Dendritic cell treated with granulocyte-macrophage colony-stimulating factor and Interleukin-4, amounts not matched to agents 40 ng/mL and 50 ng/mL, for 4 days (primary cell): Measurements from ENCODE around the gene SLU7.

Source experiments
- H3K27ac Mint-ChIP-seq: one replicate; pipeline ENCODE4 v1.8.0; 2022; ENCODE audit warnings: mild to moderate bottlenecking, mixed read lengths
- H3K27me3 Mint-ChIP-seq: one replicate; pipeline ENCODE4 v1.8.0; 2022; ENCODE audit warnings: mild to moderate bottlenecking, mixed read lengths
- H3K36me3 Mint-ChIP-seq: one replicate; pipeline ENCODE4 v1.8.0; 2022; ENCODE audit warnings: low read depth, mixed read lengths
- H3K4me1 Mint-ChIP-seq: one replicate; pipeline ENCODE4 v1.8.0; 2022; ENCODE audit warnings: low read depth, mixed read lengths
- H3K4me3 Mint-ChIP-seq: one replicate; pipeline ENCODE4 v1.8.0; 2022; ENCODE audit warnings: mild to moderate bottlenecking, moderate library complexity, mixed read lengths
- H3K9me3 Mint-ChIP-seq: one replicate; pipeline ENCODE4 v1.8.0; 2022; ENCODE audit warnings: mixed read lengths
- intact Hi-C: fragments of 100-400 bp; cut with micrococcal nuclease; formaldehyde crosslinking; loops from one replicate; pipeline ENCODE4 v1.15.0; 2022

The SLU7 gene

DNA sequence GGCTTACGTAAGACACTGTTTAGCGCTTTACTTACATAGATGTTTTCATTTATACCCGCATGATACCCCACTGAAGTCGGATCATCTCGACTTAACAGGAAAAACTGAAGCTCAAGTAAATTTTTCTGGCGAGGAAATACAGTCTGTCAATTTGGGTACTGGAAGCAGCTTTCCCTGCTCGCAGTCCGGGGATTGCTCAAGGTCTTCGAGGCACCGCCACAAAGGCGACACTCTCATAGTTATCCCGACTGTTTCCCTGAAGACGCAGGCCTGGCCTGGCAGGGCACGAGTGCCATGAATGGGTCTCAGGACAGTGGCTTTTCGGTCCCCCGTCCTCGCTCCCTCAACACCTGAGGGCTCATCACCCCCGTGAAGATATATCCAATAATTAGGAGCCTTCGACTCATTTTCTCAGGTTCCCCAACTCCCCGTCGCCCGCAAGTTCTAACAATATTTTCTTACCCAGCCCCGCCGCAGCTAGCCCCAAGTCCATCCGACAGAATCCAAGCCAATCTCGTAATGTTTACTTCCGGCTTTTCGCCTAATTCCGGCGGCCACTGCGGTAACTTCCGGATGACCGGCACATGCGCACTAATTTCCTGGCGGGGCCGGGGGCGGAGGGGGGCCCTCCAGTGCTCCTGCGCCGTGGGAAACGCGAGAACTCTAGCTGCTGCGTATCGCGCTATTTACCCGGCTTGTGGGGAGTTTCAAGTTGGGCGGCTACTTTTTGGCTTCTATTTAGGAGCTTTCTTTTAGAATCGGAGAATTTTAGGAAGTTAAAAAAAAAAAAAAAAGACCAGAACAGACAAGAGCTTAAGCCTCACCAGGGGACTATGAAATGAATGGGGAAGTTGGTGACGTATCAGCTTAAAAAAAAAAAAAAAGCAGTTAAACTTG lies at the start of gene SLU7:
Gene SLU7, minus strand, starts transcription at position 521 of the 897 bp plus-strand sequence. CDS start 3,787 bp downstream, outside the sequence.
- Mint-ChIP-seq H3K4me3 (peak within 1 kb of the TSS; percentile 99), H3K27me3 (no peaks in the 10 kb centered on the region), H3K4me1 (peaks cover 51% of the 10 kb centered on the region), H3K36me3 (peaks cover 46% of the 10 kb centered on the region), H3K9me3 (no peaks in the 10 kb centered on the region), H3K27ac (peak within 1 kb of the TSS; percentile 96)
- intact Hi-C loops, result loop anchor here (2.0 kb wide), 1 partner anchor 18 kb away; the partner anchor contains the start of gene FAM200C

DNA sequence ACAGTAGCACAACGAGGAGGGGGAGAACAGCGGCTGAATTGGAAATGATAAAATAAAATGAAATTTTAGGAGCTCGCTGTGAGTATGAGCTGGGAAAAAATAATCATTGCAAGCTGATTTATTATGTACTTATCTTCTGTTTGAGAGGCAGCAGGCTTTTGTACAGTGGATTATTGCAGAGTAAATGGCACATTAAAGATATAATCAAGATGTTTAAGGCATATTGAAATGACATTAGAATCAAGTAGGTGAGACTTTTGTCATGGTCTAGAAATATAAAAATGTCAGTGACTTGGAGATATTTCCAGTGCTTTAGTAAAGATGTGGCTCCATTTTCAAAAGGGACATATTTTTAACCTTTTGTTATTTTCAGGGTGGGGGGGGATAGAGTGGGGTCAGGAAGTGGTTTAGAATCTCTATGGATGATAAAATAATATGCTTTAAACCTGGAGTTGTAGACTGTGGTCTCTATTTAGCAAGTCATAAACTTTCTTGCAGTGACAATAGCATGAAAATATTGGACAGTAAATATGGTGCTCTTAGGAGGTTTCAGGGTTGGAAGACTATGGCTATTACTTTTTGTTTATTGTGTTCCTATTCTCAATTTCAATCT lies 49.6 kb upstream of the SLU7 start:
- Mint-ChIP-seq H3K36me3 (peaks cover 42% of the 10 kb centered on the region), H3K27me3 (peaks cover 2% of the 10 kb centered on the region), H3K9me3 (no peaks in the 10 kb centered on the region), H3K4me1 (peaks cover 52% of the 10 kb centered on the region), H3K4me3 (peak overlapping the region; percentile 92), H3K27ac (peak overlapping the region; percentile 86)
- intact Hi-C loops, result loop anchor here (1.0 kb wide), 1 partner anchor 38 kb away; no protein-coding TSS in a partner anchor

DNA sequence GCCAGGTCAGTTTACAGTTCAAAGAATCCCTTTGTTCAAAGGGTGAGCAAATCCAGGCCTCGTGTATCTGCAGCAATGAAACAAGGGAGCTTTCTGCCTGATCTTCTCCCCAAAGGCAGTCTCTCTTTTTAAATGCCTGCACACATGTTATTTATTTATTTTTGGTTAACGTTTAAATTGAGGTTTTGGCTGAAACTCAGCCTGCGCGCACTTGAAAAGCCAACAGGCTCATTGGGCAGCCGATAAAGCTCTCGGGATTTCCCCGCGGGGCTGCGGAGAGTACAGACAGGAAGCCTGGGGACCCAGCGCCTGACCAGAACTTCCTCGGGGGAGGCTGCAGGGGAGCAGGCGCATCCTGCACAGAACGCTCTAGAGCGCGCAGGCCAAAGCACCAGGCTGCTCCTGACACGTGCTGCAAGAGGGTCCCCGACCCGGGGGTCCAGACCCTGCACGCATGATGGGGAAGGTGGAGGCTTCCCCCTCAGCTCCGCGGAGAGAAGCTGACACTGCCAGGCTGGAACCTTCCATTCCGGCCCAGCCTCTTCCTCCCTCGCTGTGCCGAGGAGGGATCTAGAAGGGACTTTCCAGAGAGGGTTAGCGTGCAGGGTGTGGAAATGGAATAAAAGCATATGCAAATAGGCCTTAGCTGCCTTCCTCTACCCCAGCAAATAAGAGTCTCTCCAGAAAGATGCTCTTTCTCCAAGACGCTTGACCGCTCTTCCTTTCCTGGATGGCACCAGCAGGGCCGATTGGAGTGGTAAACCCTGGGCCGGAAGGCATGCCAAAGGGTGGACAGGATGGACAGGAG lies 48.9 kb upstream of the SLU7 start:
- no peaks in the 10 kb centered on the region for H3K9me3 Mint-ChIP-seq
- intact Hi-C loops, result loop anchor here (1.0 to 2.0 kb wide), 2 partner anchors 29 to 39 kb away; no protein-coding TSS in a partner anchor
- H3K27me3 Mint-ChIP-seq, result peaks cover 2% of the 10 kb centered on the region
- H3K4me3 Mint-ChIP-seq, result peak overlapping the region; percentile 92
- H3K27ac Mint-ChIP-seq, result peak overlapping the region; percentile 86
- H3K36me3 Mint-ChIP-seq, result peaks cover 35% of the 10 kb centered on the region
- peaks cover 46% of the 10 kb centered on the region for H3K4me1 Mint-ChIP-seq

DNA sequence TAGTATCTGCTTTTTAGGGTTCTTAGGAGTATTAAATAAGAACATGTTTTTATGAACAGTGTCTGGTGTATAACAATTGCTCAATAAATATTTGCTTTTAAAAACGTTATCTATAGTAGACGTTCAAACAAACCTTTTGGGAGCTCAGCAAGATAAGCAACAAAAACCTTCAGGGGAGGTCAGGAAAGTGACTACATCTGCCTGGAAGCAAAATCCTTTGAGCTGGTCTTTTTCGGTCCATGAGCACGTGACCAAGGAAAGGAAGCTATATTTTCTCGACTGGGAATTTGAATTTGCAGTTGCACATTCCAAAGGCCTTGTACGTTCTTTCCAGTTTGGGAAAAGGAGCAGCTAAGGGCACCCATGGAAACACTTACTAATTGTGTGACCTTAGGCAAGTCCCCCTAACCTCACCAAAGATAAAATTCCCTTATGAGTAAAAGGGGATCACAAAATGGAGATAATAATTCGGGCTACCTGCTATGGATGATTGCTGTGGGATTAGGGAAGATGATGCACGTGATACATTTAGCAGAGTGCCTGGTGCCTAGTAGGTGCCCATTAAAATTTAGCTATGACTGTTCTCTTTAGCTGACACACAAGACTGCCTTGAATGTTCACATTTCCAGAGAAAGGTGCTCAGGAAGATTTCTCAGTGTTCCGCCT lies 48.1 kb upstream of the SLU7 start:
- intact Hi-C loops, result loop anchor here (2.0 kb wide), 1 partner anchor 28 kb away; no protein-coding TSS in a partner anchor
- peaks cover 44% of the 10 kb centered on the region for H3K4me1 Mint-ChIP-seq

DNA sequence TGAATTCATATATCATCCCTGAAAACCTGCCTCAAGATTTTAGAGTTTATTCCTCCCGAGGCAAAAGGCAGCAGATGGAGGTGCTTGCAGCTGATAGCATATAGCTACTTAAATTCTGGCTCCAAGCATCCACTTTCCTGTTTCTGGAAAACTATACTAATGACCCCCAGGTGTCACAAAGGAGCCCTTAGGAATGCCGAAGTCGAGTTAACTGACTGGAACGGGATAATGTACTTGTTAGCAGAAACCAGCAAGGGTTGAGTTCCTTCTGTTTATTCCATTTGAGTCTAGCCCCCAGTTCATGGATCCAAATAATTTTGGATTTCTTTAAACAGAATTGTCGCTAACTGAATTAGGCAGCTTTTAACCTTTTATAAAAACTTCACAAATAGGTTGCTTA lies 47.2 kb upstream of the SLU7 start:
- intact Hi-C loops, result loop anchor here (2.0 kb wide), 1 partner anchor 27 kb away; no protein-coding TSS in a partner anchor
- H3K27me3 Mint-ChIP-seq, result peaks cover 2% of the 10 kb centered on the region
- H3K9me3 Mint-ChIP-seq, result no peaks in the 10 kb centered on the region
- peak overlapping the region; percentile 86 for H3K27ac Mint-ChIP-seq
- peaks cover 25% of the 10 kb centered on the region for H3K36me3 Mint-ChIP-seq
- H3K4me1 Mint-ChIP-seq, result peaks cover 42% of the 10 kb centered on the region
- H3K4me3 Mint-ChIP-seq, result no peak overlapping the region

More for the DNA sequence above, 48.1 kb upstream of the SLU7 start:
- Mint-ChIP-seq H3K27ac (peak overlapping the region; percentile 86), H3K27me3 (peaks cover 2% of the 10 kb centered on the region), H3K36me3 (peaks cover 28% of the 10 kb centered on the region), H3K9me3 (no peaks in the 10 kb centered on the region), H3K4me3 (peak overlapping the region; percentile 92)

DNA sequence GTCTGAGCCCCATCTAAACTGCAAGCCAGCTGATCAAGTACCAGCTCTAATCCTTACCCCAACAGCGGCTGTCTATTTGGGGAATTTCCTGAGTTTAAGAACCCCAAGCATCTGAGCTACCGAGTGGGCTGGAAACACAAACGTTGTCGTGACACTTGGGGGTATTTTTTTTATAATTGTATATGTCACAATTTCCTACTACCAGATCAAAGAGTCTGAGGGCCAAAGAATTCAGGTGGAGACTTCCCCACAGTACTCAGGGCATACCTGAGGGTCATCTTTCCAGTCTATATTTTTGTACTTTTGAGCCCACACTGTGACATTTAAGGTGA lies 45.6 kb upstream of the SLU7 start:
- intact Hi-C loops, result no loop called here
- Mint-ChIP-seq H3K27ac (no peak overlapping the region), H3K4me3 (no peak overlapping the region), H3K4me1 (peaks cover 33% of the 10 kb centered on the region), H3K27me3 (peaks cover 2% of the 10 kb centered on the region), H3K9me3 (no peaks in the 10 kb centered on the region), H3K36me3 (peaks cover 14% of the 10 kb centered on the region)

DNA sequence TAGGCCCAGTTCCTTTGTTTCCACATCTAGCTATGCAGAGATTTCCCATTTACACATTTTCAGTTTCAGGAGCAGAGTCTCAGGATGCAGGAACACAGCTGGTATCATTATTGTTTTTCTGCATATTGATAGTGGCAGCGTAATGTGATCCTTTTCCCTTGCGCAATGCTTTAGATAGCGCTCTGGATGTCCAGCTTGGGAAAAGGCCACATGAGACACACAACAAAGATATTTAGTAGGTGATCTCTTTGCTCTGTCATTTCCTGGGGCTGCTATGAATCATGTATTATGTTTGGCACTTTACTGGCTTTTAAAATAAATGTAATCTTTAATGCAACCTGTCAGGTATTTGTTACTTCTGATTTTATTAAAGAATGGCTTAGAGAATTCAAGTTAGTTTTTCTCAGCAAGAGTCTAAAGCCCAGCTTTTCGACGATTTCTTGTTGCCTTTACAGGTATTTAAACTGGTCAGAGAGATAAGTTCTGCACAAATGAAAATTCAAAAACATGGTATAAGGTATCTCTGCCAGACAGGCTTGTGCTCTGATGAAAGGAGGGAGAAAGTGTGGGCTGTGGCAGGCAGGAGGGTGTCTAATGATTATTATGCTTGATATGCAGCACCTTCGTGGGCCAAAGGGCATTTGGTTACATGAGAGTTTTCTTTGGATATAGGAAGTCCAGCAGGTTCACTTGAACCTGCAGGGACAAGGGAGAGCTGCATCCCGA lies 45.0 kb upstream of the SLU7 start:
- Mint-ChIP-seq H3K27me3 (peaks cover 2% of the 10 kb centered on the region), H3K27ac (no peak overlapping the region), H3K4me1 (peaks cover 28% of the 10 kb centered on the region), H3K4me3 (no peak overlapping the region), H3K36me3 (peaks cover 9% of the 10 kb centered on the region), H3K9me3 (no peaks in the 10 kb centered on the region)
- intact Hi-C loops, result no loop called here

DNA sequence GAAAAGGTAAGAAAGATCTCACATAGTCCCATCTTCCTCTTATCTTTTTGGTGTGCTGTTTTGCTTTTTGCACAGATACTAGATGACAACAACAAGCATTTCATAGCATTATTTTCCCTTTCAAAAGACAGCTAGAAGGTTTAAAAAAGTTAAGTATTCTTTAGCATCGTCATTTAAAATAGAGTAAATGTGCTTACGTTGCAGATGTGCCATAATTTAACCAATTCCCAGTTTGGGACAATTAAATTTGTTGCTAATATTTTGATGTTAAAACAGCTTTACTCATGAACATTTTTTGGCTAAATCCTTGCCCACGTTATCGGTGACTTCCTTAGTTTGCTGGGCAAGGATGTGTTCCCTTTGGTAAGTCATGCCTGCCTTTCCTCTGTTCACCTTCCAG lies 44.3 kb upstream of the SLU7 start:
- H3K4me3 Mint-ChIP-seq, result no peak overlapping the region
- peaks cover 27% of the 10 kb centered on the region for H3K4me1 Mint-ChIP-seq

DNA sequence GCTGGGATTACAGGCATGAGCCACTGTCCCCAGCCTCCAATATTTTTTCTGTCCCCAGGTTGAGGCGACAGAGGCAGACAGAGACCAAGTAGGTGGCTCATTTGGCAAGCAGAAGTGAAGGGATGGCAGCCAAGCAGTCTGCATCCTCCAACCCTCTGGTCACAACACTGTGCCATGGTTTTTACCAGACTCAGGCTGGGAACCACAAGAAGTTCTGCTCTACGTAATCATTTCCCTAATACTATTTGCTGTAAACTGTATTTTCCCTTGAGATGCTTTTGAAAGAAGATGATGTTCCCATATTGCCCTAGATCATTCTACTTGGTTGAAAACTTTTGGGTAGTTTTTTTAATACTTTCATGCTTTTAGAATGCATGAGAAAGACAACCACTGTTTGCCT lies 43.3 kb upstream of the SLU7 start:
- Mint-ChIP-seq H3K4me1 (peaks cover 16% of the 10 kb centered on the region), H3K4me3 (no peak overlapping the region), H3K27ac (no peak overlapping the region)

More for the DNA sequence above, 44.3 kb upstream of the SLU7 start:
- intact Hi-C loops, result no loop called here
- H3K9me3 Mint-ChIP-seq, result no peaks in the 10 kb centered on the region
- peaks cover 2% of the 10 kb centered on the region for H3K27me3 Mint-ChIP-seq
- no peak overlapping the region for H3K27ac Mint-ChIP-seq
- peaks cover 4% of the 10 kb centered on the region for H3K36me3 Mint-ChIP-seq

DNA sequence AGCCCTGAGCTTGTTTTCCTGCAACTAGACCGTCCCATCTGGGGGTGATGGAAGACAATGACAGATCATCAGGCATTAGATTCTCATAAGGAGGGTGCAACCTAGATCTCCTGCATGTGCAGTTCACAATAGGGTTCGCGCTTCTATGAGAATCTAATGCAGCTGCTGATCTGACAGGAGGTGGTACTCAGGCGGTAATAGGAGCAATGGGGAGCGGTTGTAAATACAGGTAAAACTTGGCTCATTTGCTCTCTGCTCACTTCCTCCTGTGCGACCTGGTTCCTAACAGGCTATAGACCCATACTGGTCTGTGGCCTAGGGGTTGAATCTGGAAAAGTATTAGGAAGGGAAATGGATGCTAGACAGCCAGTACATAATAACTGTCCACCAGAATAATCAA lies 42.5 kb upstream of the SLU7 start:
- intact Hi-C loops, result no loop called here
- Mint-ChIP-seq H3K4me3 (no peak overlapping the region), H3K27ac (no peak overlapping the region), H3K27me3 (peaks cover 2% of the 10 kb centered on the region), H3K9me3 (no peaks in the 10 kb centered on the region), H3K36me3 (no peaks in the 10 kb centered on the region), H3K4me1 (peaks cover 8% of the 10 kb centered on the region)

More for the DNA sequence above, 43.3 kb upstream of the SLU7 start:
- no peaks in the 10 kb centered on the region for H3K36me3 Mint-ChIP-seq
- intact Hi-C loops, result no loop called here
- H3K9me3 Mint-ChIP-seq, result no peaks in the 10 kb centered on the region
- H3K27me3 Mint-ChIP-seq, result peaks cover 2% of the 10 kb centered on the region

DNA sequence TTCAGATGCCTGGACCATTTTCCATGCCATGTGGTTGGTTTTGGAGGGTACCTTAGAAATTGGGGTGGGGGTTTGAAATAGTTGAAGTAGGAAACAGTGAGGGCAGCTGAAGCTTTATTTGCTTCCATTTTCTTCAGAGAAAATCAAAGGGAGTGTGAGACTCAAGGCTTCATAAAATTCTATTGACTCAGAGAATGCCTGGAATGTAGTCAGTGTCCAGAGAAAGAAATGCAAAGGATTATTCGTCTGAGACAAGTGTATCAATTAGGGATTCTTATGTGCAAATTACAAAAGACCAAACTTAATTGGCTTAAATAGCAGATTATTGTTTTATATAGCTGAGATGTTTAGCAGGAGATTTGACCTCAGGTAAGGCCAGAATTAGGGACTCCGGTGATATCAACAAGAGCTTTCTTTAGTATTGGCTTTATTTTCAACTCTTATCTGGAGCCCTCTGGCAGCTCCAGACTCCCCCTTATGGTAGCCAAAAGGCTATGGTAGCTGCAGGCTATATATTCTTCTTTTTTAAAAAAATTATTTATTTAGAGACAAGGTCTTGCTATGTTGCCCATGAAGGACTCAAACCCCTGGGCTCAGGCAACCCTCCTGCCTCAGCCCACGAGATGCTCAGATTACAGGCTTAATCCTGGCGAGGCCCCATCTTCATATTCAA lies 41.6 kb upstream of the SLU7 start:
- H3K36me3 Mint-ChIP-seq, result no peaks in the 10 kb centered on the region
- no peak overlapping the region for H3K27ac Mint-ChIP-seq
- peaks cover 9% of the 10 kb centered on the region for H3K4me1 Mint-ChIP-seq
- H3K9me3 Mint-ChIP-seq, result no peaks in the 10 kb centered on the region
- intact Hi-C loops, result no loop called here
- H3K27me3 Mint-ChIP-seq, result peaks cover 8% of the 10 kb centered on the region
- no peak overlapping the region for H3K4me3 Mint-ChIP-seq
